Forelimb muscle (tissue), 1 donor: ENCODE measurements around the gene CPOX. TPM values are rescaled to one million over a fixed set of nuclear protein-coding genes. Genes with fewer than 3 reads are reported as not detected.
"Not testable (repeated sequence)": the region's sequence is repeated elsewhere in the genome, so short reads cannot be mapped to it uniquely, and the experiment has no call there.

Source experiments
- DNase-seq: peaks from one replicate; pipeline ENCODE4 v3.0.0-alpha.2; 2013; ENCODE audit warnings: low read depth
- polyA plus RNA-seq: library from polyadenylated mRNA; unstranded; fragments of 120-200 nt; gene quantifications from one replicate; pipeline ENCODE4 v1.2.1, GENCODE V29; 2013; ENCODE audit not compliant: insufficient read length

The CPOX gene
- polyA plus RNA-seq, 1 donor: 12.6 TPM

GRCh38 chr3:98563661-98564281, 29.6 kb downstream of the CPOX start:
- DNase-seq: no peak

GRCh38 chr3:98561727-98562521, 31.5 kb downstream of the CPOX start:
- DNase-seq: no peak

- no peak for DNase-seq
Observed at GRCh38 chr3:98560911-98561310, 32.5 kb downstream of the CPOX start.

GRCh38 chr3:98559769-98560168, 33.6 kb downstream of the CPOX start:
- DNase-seq: not testable (repeated sequence)

GRCh38 chr3:98558100-98558827, 35.1 kb downstream of the CPOX start:
- DNase-seq: no peak

GRCh38 chr3:98557324-98558010, 35.9 kb downstream of the CPOX start:
- no peak for DNase-seq

GRCh38 chr3:98556164-98557130, 37.0 kb downstream of the CPOX start:
- DNase-seq: no peak

- no peak for DNase-seq
Observed at GRCh38 chr3:98555025-98555379, 38.4 kb downstream of the CPOX start.

GRCh38 chr3:98554580-98554979, 38.8 kb downstream of the CPOX start:
- DNase-seq: no peak

- DNase-seq: peak; percentile 8
Observed at GRCh38 chr3:98553753-98554152, 39.7 kb downstream of the CPOX start.

GRCh38 chr3:98553021-98553563, 40.3 kb downstream of the CPOX start:
- no peak for DNase-seq

GRCh38 chr3:98552232-98553020, 41.0 kb downstream of the CPOX start:
- no peak for DNase-seq

- DNase-seq: no peak
Observed at GRCh38 chr3:98551754-98552153, 41.7 kb downstream of the CPOX start.

- DNase-seq: no peak
Observed at GRCh38 chr3:98551236-98551635, 42.2 kb downstream of the CPOX start.

- DNase-seq: no peak
Observed at GRCh38 chr3:98550833-98551232, 42.6 kb downstream of the CPOX start.

GRCh38 chr3:98548544-98548943, 44.9 kb downstream of the CPOX start:
- no peak for DNase-seq

GRCh38 chr3:98545940-98546339, 47.5 kb downstream of the CPOX start:
- no peak for DNase-seq

- no peak for DNase-seq
Observed at GRCh38 chr3:98542623-98543022, 50.8 kb downstream of the CPOX start.

GRCh38 chr3:98541695-98542094, 51.7 kb downstream of the CPOX start:
- no peak for DNase-seq

- DNase-seq: no peak
Observed at GRCh38 chr3:98540346-98540745, 53.1 kb downstream of the CPOX start.
